Common myeloid progenitor, CD34-positive (primary cell): ENCODE results near the gene PGAM2.
A peak's percentile ranks its signal among the peaks of the same experiment; 100 is the strongest.

Experiments used
- CTCF ChIA-PET: fragments of 350-600 bp; sonication (Branson Sonifier 250); formaldehyde crosslinking; loops from one replicate; lab custom pipeline; 2021; ENCODE audit warnings: antibody characterized with exemption; lab: Charles Lee
- POLR2A ChIA-PET: fragments of 350-600 bp; sonication (Branson Sonifier 250); formaldehyde crosslinking; loops from one replicate; lab custom pipeline; 2021; ENCODE audit warnings: antibody characterized with exemption; lab: Charles Lee
- DNase-seq, 3 donors: peaks; one replicate each; pipeline versions ENCODE4 v3.0.0 to v3.0.0-alpha.2; 2013
- H3K27ac ChIP-seq, 2 experiments: 1 replicate in 1 of 2; 2 replicates in 1 of 2; pipeline ENCODE4 v1.7.0; 2013; ENCODE audit warnings: inconsistent platforms in 2 of 2, low read length in 2 of 2, mild to moderate bottlenecking in 2 of 2, low read depth in 1 of 2, moderate library complexity in 1 of 2; ENCODE audit not compliant: severe bottlenecking in 2 of 2, insufficient read depth in 1 of 2, poor library complexity in 1 of 2
- H3K27me3 ChIP-seq, 5 experiments: replicated peaks in 2 of 5; 1 replicate in 3 of 5; 2 replicates in 2 of 5; pipeline versions ENCODE4 v1.6.1 to v1.7.0; 2013; ENCODE audit warnings: low read length in 4 of 5, mild to moderate bottlenecking in 2 of 5, moderate library complexity in 2 of 5, inconsistent platforms in 1 of 5; ENCODE audit not compliant: insufficient read depth in 5 of 5, control insufficient read depth in 4 of 5
- H3K36me3 ChIP-seq, 4 experiments: 1 replicate in 2 of 4; 2 replicates in 2 of 4; pipeline versions ENCODE4 v1.6.1 to v1.7.0; 2013; ENCODE audit warnings: low read length in 3 of 4, control low read depth in 1 of 4, mild to moderate bottlenecking in 1 of 4; ENCODE audit not compliant: control insufficient read depth in 4 of 4, insufficient read depth in 4 of 4
- H3K4me1 ChIP-seq, 4 experiments: 1 replicate in 3 of 4; 2 replicates in 1 of 4; pipeline versions ENCODE4 v1.6.1 to v1.7.1; 2013; ENCODE audit warnings: low read length in 3 of 4, mild to moderate bottlenecking in 3 of 4, control low read depth in 1 of 4, inconsistent platforms in 1 of 4, moderate library complexity in 1 of 4; ENCODE audit not compliant: control insufficient read depth in 4 of 4, insufficient read depth in 4 of 4; ENCODE audit errors: control extremely low read depth in 1 of 4
- H3K4me3 ChIP-seq, 7 experiments: 1 replicate in 4 of 7; 2 replicates in 3 of 7; pipeline versions ENCODE4 v1.5.1 to v1.7.0; 2013; ENCODE audit warnings: mild to moderate bottlenecking in 7 of 7, low read length in 6 of 7, moderate library complexity in 6 of 7, inconsistent platforms in 2 of 7, low read depth in 2 of 7, control low read depth in 1 of 7; ENCODE audit not compliant: insufficient read depth in 4 of 7, control insufficient read depth in 1 of 7; ENCODE audit errors: extremely low read depth in 1 of 7
- H3K9me3 ChIP-seq, 5 experiments: 1 replicate in 4 of 5; 2 replicates in 1 of 5; pipeline versions ENCODE4 v1.6.1 to v1.7.1; 2013; ENCODE audit warnings: low read length in 4 of 5, mild to moderate bottlenecking in 2 of 5, inconsistent platforms in 1 of 5, low read depth in 1 of 5, moderate library complexity in 1 of 5; ENCODE audit not compliant: control insufficient read depth in 4 of 5, insufficient read depth in 2 of 5; ENCODE audit errors: control extremely low read depth in 1 of 5
- WGBS: methylation state at CpG from one replicate; pipeline ENCODE4 v1.1.5; 2013; ENCODE audit not compliant: insufficient coverage; 5-methylcytosine and 5-hydroxymethylcytosine counted together

PGAM2 gene

DNA sequence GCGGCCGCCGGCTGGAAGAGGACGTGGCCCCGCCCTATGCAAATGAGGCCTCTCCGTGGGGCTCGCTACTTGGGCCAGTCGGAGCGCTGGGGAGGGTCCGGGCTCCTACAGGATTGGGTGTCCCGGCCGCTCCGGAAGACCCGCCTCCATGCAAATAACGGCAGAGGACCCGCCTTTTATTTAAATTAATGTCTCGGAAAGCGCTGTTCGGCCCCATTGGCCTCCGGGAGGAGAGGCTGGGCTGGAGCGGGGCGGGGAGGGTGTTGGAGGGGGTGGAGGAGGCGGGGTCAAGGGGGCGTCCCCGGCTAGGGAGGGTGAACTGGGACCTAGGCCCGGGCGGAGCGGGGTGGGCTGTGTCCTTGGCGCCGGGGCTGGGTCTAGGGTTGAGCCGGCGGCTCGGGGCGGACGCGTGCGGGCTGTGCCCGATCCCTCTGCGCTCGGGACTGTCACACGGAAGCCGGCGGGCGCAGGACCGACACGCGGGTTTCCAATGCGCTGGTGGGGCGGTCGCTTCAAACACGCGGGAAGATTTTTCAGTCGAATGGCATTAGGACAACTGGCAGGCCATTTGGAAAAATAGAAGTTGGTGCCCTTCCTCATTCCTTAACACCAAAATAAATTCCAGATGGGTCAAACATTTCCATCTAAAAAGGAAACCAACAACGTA lies 17.3 kb upstream of the PGAM2 start:
- H3K4me1 ChIP-seq: peaks cover 3 to 20% (median 13%) of the 10 kb centered on the region in 4 experiments
- peaks cover 0 to 33% (median 23%) of the 10 kb centered on the region in 4 experiments for H3K36me3 ChIP-seq
- no peaks in the 10 kb centered on the region for H3K27me3 ChIP-seq
- 0% methylated on average over 33 of the region's 54 CpGs for WGBS
- peak overlapping the region; percentile 28 to 80 (median 67) for H3K4me3 ChIP-seq
- POLR2A ChIA-PET: no interaction called here
- peak; percentile 98 to 100 (median 99) for DNase-seq
- peak overlapping the region in 1 of 2 experiments; percentile 70 for H3K27ac ChIP-seq
- no peaks in the 10 kb centered on the region for H3K9me3 ChIP-seq
- CTCF ChIA-PET: no interaction called here

- H3K9me3 ChIP-seq: no peaks in the 10 kb centered on the region
- H3K4me3 ChIP-seq: peak overlapping the region in 6 of 7 experiments; percentile 19 to 90 (median 63)
- ChIA-PET POLR2A (interaction anchor here (1.4 kb wide), 1 partner anchor 16 kb away, joined by 4 read pairs; no protein-coding TSS in a partner anchor), CTCF (interaction anchor here (1.2 to 2.1 kb wide), 4 partner anchors 9 to 116 kb away, joined by 3 to 6 read pairs (median 5); no protein-coding TSS in a partner anchor)
- peaks cover 3 to 23% (median 13%) of the 10 kb centered on the region in 4 experiments for H3K4me1 ChIP-seq
- H3K27me3 ChIP-seq: no peaks in the 10 kb centered on the region
- peaks cover under 1 to 46% (median 35%) of the 10 kb centered on the region in 4 experiments for H3K36me3 ChIP-seq
- 23% methylated on average over 3 of the region's 9 CpGs for WGBS
- no peak overlapping the region for H3K27ac ChIP-seq
- peak; percentile 58 to 89 (median 76) for DNase-seq
Observed at GRCh38 chr7:44081266-44081748, 15.9 kb upstream of the PGAM2 start.

DNA sequence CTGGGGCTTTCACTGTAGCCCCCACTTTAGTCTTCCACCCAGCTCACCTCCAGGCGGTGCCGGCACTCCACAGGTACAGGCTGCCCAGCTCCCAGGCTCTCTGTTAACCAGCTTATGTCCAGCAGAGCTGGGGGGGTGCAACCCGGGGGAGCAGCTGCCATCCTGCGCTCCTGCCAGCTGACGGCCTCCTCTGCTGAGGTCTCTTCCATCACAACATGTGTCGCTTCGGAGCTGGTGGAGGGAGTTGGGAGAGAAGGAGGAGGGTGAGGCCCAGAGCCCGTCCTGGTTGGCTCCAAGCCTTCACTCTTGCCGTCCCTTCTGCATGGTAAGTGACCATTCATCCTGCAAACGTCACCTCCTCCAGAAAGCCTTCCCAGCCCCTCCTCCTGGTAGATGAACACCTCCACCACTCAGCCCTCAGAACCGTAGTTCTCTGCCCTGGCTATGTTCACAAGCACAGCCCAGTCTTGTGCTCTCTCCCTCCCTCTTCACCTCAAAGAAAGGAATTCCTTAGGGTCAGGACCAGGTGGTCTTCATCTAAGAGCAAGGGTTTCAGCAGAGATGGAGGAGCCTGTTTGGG lies 15.4 kb upstream of the PGAM2 start:
- no peak for DNase-seq
- H3K4me1 ChIP-seq: peaks cover 3 to 23% (median 13%) of the 10 kb centered on the region in 4 experiments
- H3K27ac ChIP-seq: no peak overlapping the region
- ChIA-PET CTCF (interaction anchor here (1.2 to 2.1 kb wide), 4 partner anchors 8 to 116 kb away, joined by 3 to 6 read pairs (median 5); no protein-coding TSS in a partner anchor), POLR2A (interaction anchor here (1.4 kb wide), 1 partner anchor 17 kb away, joined by 4 read pairs; no protein-coding TSS in a partner anchor)
- H3K36me3 ChIP-seq: peaks cover 4 to 52% (median 40%) of the 10 kb centered on the region in 4 experiments
- H3K4me3 ChIP-seq: peak overlapping the region in 2 of 7 experiments; percentile 85 to 90
- H3K9me3 ChIP-seq: no peaks in the 10 kb centered on the region
- no peaks in the 10 kb centered on the region for H3K27me3 ChIP-seq
- WGBS: 96% methylated on average over 9 of the region's 11 CpGs

- Histone ChIP-seq H3K27me3 (no peaks in the 10 kb centered on the region), H3K4me1 (peaks cover 3 to 23% (median 13%) of the 10 kb centered on the region in 4 experiments), H3K27ac (no peak overlapping the region), H3K9me3 (no peaks in the 10 kb centered on the region), H3K4me3 (no peak overlapping the region), H3K36me3 (peaks cover 5 to 58% (median 42%) of the 10 kb centered on the region in 4 experiments)
- ChIA-PET POLR2A (interaction anchor here (1.4 kb wide), 1 partner anchor 17 kb away, joined by 4 read pairs; no protein-coding TSS in a partner anchor), CTCF (interaction anchor here (1.4 to 2.1 kb wide), 3 partner anchors 12 to 117 kb away, joined by 3 to 6 read pairs (median 5); no protein-coding TSS in a partner anchor)
- no peak for DNase-seq
- WGBS: 100% methylated on average over 4 of the region's 5 CpGs
Observed at GRCh38 chr7:44080118-44080517, 14.8 kb upstream of the PGAM2 start.

GRCh38 chr7:44079331-44080021 lies 14.1 kb upstream of the PGAM2 start:
- 97% methylated on average over 6 of the region's 11 CpGs for WGBS
- Histone ChIP-seq H3K4me1 (peaks cover 3 to 25% (median 17%) of the 10 kb centered on the region in 4 experiments), H3K36me3 (peaks cover 5 to 58% (median 42%) of the 10 kb centered on the region in 4 experiments), H3K27ac (no peak overlapping the region), H3K4me3 (no peak overlapping the region), H3K27me3 (no peaks in the 10 kb centered on the region), H3K9me3 (no peaks in the 10 kb centered on the region)
- POLR2A ChIA-PET: interaction anchor here (0.5 kb wide), 1 partner anchor 758 kb away, joined by 3 read pairs; no protein-coding TSS in a partner anchor
- no peak for DNase-seq
- CTCF ChIA-PET: interaction anchor here (1.4 to 2.1 kb wide), 2 partner anchors 28 to 117 kb away, joined by 3 to 6 read pairs; no protein-coding TSS in a partner anchor

- Histone ChIP-seq H3K4me3 (no peak overlapping the region), H3K9me3 (no peaks in the 10 kb centered on the region), H3K27ac (no peak overlapping the region), H3K36me3 (peaks cover 5 to 68% (median 43%) of the 10 kb centered on the region in 4 experiments), H3K4me1 (peaks cover 3 to 35% (median 26%) of the 10 kb centered on the region in 4 experiments), H3K27me3 (no peaks in the 10 kb centered on the region)
- ChIA-PET CTCF (interaction anchor here (0.9 kb wide), 1 partner anchor 13 kb away, joined by 3 read pairs; no protein-coding TSS in a partner anchor), POLR2A (no interaction called here)
- WGBS: 100% methylated on average over 6 of the region's 8 CpGs
- no peak for DNase-seq
Observed at GRCh38 chr7:44078521-44078920, 13.2 kb upstream of the PGAM2 start.
